ENCODE data around the gene USH2A. TPM values are rescaled to one million over a fixed set of nuclear protein-coding genes. Genes with fewer than 3 reads are reported as not detected.

The USH2A gene
- total RNA-seq, 4 donors from 2014 or later: under 0.01 to 2.0 (median 0.22) TPM; not detected in 1

GRCh38 chr1:215677112-215677511 is 746.1 kb downstream of the USH2A start:
- H3K9me3 ChIP-seq: no peaks in the 10 kb centered on the region
- H3K4me3 ChIP-seq (replicated peaks in 1 of 3): no peak overlapping the region
- WGBS, 2 donors: 82 to 83% methylated on average over 4 of the region's 4 CpGs
- TF ChIP-seq CTCF (IDR thresholded peaks at IDR 0.05) (no peak), POLR2A (IDR thresholded peaks at IDR 0.05) (no peak)
- intact Hi-C loops (cut with DNase I): no loop called here
- DNase-seq: no peak
- H3K36me3 ChIP-seq: no peaks in the 10 kb centered on the region
- no peaks in the 10 kb centered on the region for H3K27me3 ChIP-seq
- H3K4me1 ChIP-seq: no peaks in the 10 kb centered on the region
- no peak overlapping the region for H3K27ac ChIP-seq

GRCh38 chr1:215673943-215674342 is 749.3 kb downstream of the USH2A start:
- no peaks in the 10 kb centered on the region for H3K27me3 ChIP-seq
- H3K36me3 ChIP-seq: no peaks in the 10 kb centered on the region
- H3K9me3 ChIP-seq: no peaks in the 10 kb centered on the region
- no peaks in the 10 kb centered on the region for H3K4me1 ChIP-seq
- no peak for TF ChIP-seq CTCF (IDR thresholded peaks at IDR 0.05)
- TF ChIP-seq POLR2A (IDR thresholded peaks at IDR 0.05): no peak
- H3K4me3 ChIP-seq (replicated peaks in 1 of 3): no peak overlapping the region
- intact Hi-C loops (cut with DNase I): no loop called here
- 79 to 82% methylated on average over 4 of the region's 4 CpGs for WGBS, 2 donors
- H3K27ac ChIP-seq: no peak overlapping the region
- DNase-seq: no peak

GRCh38 chr1:215672482-215672881 is 750.8 kb downstream of the USH2A start:
- Histone ChIP-seq H3K4me3 (replicated peaks in 1 of 3) (no peak overlapping the region), H3K36me3 (no peaks in the 10 kb centered on the region), H3K4me1 (no peaks in the 10 kb centered on the region), H3K9me3 (no peaks in the 10 kb centered on the region), H3K27ac (no peak overlapping the region), H3K27me3 (no peaks in the 10 kb centered on the region)
- intact Hi-C loops (cut with DNase I): no loop called here
- TF ChIP-seq POLR2A (IDR thresholded peaks at IDR 0.05): no peak
- TF ChIP-seq CTCF (IDR thresholded peaks at IDR 0.05): no peak
- 66 to 68% methylated on average over 2 of the region's 2 CpGs for WGBS, 2 donors
- DNase-seq: no peak

- DNase-seq: no peak
- no peaks in the 10 kb centered on the region for H3K36me3 ChIP-seq
- no peaks in the 10 kb centered on the region for H3K9me3 ChIP-seq
- TF ChIP-seq CTCF (IDR thresholded peaks at IDR 0.05) (no peak), POLR2A (IDR thresholded peaks at IDR 0.05) (no peak)
- H3K27ac ChIP-seq: no peak overlapping the region
- H3K4me1 ChIP-seq: no peaks in the 10 kb centered on the region
- H3K27me3 ChIP-seq: no peaks in the 10 kb centered on the region
- 29 to 34% methylated on average over 4 of the region's 4 CpGs for WGBS, 2 donors
- no peak overlapping the region for H3K4me3 ChIP-seq (replicated peaks in 1 of 3)
- intact Hi-C loops (cut with DNase I): no loop called here
Observed at GRCh38 chr1:215669806-215670491, 753.3 kb downstream of the USH2A start.

GRCh38 chr1:215667761-215668160 is 755.5 kb downstream of the USH2A start:
- no peaks in the 10 kb centered on the region for H3K9me3 ChIP-seq
- H3K27me3 ChIP-seq: no peaks in the 10 kb centered on the region
- DNase-seq: no peak
- H3K27ac ChIP-seq: no peak overlapping the region
- intact Hi-C loops (cut with DNase I): no loop called here
- 45 to 50% methylated on average over 2 of the region's 2 CpGs for WGBS, 2 donors
- H3K4me3 ChIP-seq (replicated peaks in 1 of 3): no peak overlapping the region
- no peaks in the 10 kb centered on the region for H3K4me1 ChIP-seq
- no peak for TF ChIP-seq POLR2A (IDR thresholded peaks at IDR 0.05)
- TF ChIP-seq CTCF (IDR thresholded peaks at IDR 0.05): no peak
- H3K36me3 ChIP-seq: no peaks in the 10 kb centered on the region
